HG03103 (cell line): ENCODE results near the gene TACC2.

Source experiments
- ATAC-seq: cut with Tn5 transposase; IDR thresholded peaks from one replicate; pipeline ENCODE4 v1.9.1; 2021; ENCODE audit warnings: low read depth; ENCODE audit not compliant: unreplicated experiment

Gene TACC2

DNA sequence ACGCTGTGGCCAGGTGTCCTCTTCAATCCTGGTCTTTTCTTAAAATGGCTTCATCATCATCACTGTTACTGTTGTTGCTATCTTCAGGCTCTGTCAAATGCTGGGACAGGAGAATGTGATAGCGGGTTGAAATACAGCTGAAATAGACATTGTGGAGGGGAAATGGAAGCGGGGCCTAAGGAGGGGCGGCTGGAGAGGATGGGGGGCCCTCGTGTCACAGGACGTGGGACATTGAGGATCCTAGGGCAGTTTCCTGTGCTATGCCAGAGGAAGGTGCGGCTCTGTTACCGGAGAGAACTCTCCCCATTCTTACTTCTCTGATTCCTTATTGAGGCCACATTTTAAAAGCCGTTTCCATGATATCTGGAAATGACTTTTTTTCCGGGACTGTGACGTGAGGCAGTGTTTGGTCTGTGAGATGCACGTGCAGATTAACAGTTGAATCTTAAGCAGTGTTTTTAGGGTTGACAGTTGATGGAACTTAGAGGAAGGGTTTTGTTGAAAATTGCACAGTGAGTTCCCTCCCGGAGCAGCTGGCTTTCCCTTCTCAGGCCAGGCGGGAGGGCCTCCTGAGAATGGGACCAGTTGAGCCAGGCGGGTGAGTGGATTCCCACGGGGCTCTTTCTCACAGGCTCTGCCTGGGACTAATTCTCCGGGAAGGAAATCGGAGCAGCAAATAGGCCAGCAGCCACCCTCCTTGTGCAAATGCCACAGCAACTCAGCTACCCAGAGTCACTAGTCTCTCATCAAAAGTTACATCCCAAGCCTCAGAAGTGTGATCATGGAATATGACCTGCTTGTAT is 125.2 kb downstream of the TACC2 start:
- ATAC-seq = no peak

DNA sequence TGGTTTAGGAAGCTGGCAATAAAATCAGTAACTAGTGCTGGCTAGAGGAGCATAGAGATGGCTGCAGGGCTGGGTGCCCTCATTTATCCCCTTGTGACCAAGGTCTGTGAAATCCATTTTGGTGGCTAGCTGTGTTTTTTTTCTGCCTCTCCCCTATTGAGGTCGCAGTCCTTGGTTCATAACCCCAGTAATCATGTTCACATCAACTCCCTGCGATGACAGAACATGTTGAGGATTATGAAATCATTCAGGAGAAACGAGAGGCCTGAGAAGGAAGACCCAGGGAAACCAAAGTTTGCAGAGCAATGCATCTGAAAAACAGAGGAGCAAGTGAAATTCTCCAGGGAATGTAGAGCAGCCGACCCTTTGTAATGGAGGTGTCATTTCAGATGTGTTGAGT is 126.9 kb downstream of the TACC2 start:
- ATAC-seq = no peak

- no peak for ATAC-seq
These were observed 127.4 kb downstream of the TACC2 start for GRCh38 chr10:122116331-122116730.

DNA sequence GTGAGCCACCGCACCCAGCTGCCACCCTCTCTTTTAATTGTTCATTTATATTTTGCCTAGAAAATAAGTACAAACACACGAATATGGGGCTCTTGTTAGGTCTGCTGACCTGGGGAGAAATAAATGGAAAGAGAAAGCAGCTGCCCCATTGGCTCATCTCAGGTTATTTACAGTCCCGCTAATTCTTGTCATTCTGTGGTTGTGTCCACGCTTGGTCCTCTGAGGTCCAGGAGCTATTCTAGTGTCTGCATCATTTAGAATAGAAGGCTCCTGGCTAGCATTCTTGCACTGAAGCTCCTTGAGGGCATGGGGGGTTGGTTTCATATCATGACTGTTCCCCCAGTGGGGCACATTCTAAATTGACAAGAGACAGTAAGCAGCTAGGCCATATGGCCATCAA is 128.5 kb downstream of the TACC2 start:
- ATAC-seq = no peak

DNA sequence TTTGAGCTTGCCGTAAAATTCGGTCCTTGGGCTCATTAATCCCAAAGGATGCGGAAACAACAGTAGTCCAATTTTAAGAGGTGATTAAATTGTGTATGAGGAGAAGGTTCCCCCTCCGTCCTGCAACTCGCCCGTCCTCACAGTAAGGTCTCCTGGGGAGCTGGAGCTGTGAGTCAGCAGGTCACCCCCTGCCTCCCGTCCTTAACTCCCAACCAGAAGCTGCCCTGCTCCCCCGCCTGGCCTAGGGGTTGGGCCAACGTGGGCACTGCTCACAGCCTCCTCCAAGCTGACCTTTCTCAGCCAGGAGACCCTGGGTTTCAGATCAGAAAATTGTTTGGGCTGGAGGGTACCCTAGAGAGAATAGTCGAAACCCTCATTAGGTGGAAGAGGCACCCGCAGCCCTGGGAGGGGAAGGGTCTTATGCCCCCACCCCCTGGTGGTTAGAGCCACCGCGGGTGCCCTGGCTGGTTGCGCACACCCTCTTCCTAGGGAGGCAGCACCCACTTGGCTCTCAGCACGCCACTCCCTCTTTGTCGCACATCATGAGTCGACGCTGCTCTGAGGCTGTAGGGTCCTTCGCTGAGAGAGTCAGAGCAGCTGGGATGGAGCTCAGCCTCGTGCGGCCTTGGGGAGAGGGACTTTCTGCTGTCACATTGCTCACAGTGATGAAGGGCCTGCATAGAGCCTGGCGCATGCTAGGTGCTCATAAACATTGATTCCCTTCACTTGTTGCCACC is 131.2 kb downstream of the TACC2 start:
- no peak for ATAC-seq

DNA sequence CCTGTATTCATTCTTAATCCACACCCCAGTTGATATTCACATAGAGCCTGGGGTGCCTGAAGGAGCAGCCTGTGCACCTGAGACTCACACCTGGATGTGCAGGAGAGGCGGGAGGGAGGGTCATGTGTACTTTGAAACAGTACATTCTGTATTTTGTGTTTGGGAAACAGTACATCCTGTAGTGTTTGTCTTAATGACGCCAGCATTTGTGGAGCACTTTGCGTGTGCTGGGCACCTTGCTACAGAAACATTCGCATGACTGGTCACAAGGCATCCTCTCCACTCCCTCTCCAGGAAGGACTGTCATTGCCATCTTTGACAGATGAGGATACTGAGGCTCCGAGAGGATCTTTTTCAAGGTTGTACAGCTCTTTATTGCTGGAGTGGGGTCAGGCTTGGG is 132.1 kb downstream of the TACC2 start:
- no peak for ATAC-seq

DNA sequence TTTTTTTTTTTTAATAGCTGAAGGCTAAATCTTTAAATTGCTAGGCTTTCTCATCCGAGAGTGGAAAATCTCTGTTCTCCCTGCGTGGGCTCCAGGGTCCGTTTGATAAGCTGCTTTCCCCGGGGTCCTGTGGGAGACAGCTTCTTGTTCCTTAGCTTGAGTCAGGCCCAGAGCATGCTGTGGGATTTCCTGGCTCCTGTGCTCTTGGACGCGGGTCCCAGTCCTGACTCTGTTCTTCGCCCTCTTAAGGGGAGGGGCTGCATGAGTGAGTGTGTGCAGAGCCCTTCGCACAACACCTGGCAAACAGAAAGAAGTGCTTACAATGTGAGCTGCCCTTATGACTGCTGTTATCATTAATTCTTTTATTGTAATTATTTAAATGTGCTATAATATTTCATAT is 133.5 kb downstream of the TACC2 start:
- no peak for ATAC-seq

DNA sequence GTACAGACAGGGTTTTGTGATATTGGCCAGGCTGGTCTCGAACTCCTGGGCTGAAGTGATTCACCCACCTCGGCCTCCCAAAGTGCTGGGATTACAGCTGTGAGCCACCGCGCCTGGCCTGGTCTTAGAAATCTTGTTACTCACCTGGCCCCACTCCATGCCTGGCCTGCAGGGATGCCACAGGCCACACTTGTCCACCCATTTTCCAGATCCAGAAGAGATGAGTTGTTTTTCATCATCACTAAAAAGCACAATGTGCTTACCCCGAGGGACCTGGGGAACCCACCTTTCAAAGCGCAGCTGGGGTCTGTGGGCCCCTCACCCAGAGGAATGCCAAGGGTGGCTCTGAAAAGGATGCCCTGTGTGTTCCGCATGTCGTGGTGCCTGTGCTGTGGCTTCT is 134.2 kb downstream of the TACC2 start:
- no peak for ATAC-seq

GRCh38 chr10:122124342-122124741 is 135.4 kb downstream of the TACC2 start:
- no peak for ATAC-seq

DNA sequence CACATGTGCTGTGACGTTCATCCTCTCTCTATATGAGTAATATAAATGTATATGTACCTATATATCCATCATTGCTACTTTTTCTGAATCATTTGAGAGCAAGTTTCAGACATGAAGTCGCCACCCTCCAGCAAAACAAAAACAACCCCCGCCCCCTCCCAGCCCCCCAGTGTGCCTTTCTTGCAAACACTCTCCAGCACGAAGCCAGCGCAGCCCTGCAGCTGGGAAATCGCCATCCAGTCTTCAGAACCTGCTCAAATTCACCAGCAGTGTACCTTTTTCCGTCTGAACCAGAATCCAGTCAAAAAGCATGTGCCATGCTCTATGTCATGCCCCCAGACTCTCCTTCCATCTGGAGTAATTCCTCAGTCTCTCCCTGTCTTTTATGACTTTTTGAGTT is 135.8 kb downstream of the TACC2 start:
- ATAC-seq = no peak

DNA sequence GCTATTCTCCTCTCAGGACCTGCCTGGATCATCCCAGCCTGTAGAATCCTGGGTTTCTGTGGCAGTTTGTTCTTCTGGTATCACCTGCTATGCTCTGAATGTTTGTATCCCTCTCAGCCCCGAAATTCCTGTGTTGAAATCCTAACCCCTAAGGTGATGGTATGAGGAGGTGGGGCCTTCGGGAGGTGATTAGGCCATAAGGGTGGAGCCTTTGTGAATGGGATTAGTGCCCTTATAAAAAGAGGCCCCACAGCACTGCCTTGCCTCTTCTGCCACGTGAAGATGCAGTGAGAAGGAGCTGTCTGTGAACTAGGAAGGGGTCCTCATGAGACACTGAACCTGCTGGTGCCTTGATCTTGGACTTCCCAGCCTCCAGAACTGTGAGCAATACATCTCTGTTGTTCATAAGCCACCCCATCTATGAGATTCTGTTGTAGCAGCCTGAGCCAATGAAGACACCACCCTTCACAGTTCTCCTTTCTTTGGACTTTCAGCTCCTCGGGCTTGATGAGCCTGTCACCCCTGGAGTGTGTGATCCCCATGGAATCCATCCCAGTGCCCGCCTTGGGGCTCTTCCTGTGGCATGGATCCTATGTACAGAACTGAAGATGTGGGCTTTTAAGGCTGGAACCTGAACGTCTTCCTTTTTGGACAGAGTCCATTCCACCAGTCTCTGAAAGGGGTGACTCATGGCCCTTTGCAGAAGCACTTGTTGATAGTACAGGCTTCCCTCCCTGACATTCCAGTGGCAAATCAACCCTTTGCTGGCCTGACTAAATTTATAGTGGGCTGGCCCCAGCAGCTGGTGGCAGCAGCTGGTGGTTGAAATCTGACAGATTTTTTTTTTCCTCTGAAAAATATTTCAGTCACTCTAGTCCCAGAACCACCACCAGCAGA is 138.0 kb downstream of the TACC2 start:
- ATAC-seq = no peak

- ATAC-seq = no peak
These were observed 139.0 kb downstream of the TACC2 start for GRCh38 chr10:122127943-122128342.

GRCh38 chr10:122128357-122128756 is 139.4 kb downstream of the TACC2 start:
- ATAC-seq = no peak

GRCh38 chr10:122130474-122131110 is 141.6 kb downstream of the TACC2 start:
- no peak for ATAC-seq

DNA sequence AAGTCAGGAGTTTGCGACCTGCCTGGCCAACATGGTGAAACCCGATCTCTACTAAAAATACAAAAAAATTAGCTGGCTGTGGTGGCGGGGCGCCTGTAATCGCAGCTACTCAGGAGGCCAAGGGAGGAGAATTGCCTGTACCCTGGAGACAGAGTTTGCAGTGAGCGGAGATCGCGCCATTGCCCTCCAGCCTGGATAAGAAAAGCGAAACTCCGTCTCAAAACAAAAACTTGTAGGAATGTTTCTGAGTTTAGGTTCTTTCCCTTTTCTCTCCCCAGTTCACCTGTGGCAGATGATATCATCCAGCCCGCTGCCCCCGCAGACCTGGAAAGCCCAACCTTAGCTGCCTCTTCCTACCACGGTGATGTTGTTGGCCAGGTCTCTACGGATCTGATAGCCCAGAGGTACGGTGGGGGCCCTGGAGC is 143.4 kb downstream of the TACC2 start:
- no peak for ATAC-seq

DNA sequence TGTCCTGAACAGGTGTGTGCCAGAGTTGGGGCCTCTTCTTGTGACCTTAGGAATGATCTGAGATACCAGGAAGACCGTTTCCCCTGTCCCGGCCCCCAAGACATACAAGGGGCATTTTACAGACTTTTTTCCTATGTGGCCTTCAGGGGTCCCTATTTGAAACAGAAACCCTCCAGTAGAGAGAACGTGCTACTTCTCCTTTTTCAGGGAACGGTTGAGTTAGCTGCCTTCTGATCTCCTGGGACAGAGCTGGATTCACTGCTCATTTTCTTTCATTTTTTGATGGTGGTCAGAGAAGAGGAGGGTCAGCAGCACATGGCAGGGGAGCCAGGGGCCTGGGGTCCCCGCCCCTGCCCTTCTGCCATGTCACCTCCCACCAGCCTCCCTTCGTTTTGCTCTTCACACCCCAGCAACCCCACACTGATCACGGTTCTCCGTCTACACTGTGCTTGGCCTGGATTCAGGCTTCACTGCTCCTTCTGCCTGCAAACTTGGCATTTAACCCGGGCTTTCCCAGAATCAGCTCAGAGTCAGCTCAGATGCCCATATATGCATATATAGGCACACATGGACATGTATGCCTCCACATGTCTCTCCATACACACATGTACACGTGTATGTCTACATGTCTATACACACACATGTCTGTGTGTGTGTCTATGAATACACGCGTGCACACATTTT is 144.1 kb downstream of the TACC2 start:
- ATAC-seq = no peak

GRCh38 chr10:122135251-122136025 is 146.5 kb downstream of the TACC2 start:
- ATAC-seq = no peak

DNA sequence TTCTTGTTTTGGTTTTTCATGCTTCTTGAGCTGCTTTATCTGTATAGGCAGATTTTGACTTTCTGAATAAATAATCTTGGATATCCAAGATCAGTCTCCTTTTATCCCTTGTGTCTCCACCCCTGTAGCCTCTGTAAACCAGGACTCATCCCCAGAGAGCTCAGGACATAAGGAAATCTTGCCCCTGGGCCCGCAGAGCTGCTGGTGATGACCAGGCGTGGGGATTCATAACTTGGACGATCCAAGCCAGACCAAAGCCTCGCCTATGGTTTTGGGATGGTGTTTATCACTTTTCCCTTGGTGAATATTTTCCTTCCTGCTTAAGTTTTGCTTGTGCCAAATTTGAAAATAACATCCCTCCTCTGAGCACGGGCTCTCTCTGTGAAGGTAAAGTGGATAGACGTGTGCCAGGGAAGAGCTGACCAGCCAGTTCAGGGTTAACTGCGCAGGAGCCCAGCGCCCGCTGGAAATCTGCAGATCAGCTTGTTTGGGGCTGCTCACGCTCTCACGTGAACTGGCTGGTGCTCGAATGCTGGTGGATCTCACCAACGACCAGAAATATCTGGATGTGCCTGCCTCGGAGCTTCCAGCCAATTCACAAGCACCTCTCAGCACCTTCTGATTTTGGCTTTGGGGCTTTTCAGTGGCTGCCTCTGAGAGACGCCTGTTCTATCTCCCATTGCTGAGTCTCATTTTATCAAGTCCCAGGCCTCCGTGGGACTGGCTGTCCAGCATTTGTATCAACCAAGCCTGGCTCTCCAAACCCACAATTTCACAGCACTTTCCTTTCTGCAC is 150.1 kb downstream of the TACC2 start:
- ATAC-seq = no peak
